HEK293 (cell line): ENCODE results near the gene OR2T3.
"Not testable (repeated sequence)": the region's sequence is repeated elsewhere in the genome, so short reads cannot be mapped to it uniquely, and the experiment has no call there.

ENCODE experiments used
- CTCF ChIP-seq: fragments of 450-650 bp; formaldehyde crosslinking; IDR thresholded peaks from 2 replicates; pipeline ENCODE4 v1.5.1; 2016; ENCODE audit warnings: missing biosample characterization, missing genetic modification characterization
- YY1 ChIP-seq: fragments of 450-650 bp; formaldehyde crosslinking; IDR thresholded peaks from 2 replicates; pipeline ENCODE4 v1.5.1; 2018; ENCODE audit warnings: missing biosample characterization, missing genetic modification characterization
- ZNF211 ChIP-seq: fragments of 450-650 bp; formaldehyde crosslinking; IDR thresholded peaks from 2 replicates; pipeline ENCODE4 v1.5.1; 2016; ENCODE audit warnings: low read depth, missing biosample characterization, missing genetic modification characterization
- ZSCAN5A ChIP-seq: fragments of 450-650 bp; formaldehyde crosslinking; IDR thresholded peaks from 2 replicates; pipeline ENCODE4 v1.5.1; 2016; ENCODE audit warnings: missing biosample characterization, missing genetic modification characterization

- not testable (repeated sequence) for TF ChIP-seq ZNF211, CTCF, ZSCAN5A, YY1 (tag by site-specific recombination)
These were observed 37.1 kb downstream of the OR2T3 start for GRCh38 chr1:248510217-248510616.
